K562 (cell line): Measurements from ENCODE around the gene CRTC3.

Experiments
- EZH2 ChIP-seq: IDR thresholded peaks from 2 replicates; pipeline ENCODE4 v1.6.1; 2012; ENCODE audit warnings: low read depth, mild to moderate bottlenecking, inconsistent platforms, low read length, borderline replicate concordance
- FOSL1 ChIP-seq: fragments of 200-800 bp; sonication (Bioruptor generic); conservative IDR thresholded peaks from 2 replicates; pipeline ENCODE4 v1.6.1; 2016; ENCODE audit warnings: missing genetic modification characterization, missing compliant biosample characterization
- NR2F6 ChIP-seq: fragments of 450-650 bp; formaldehyde crosslinking; IDR thresholded peaks from 2 replicates; pipeline ENCODE4 v1.4.0; 2020; ENCODE audit warnings: mild to moderate bottlenecking
- POLR2AphosphoS5 ChIP-seq: IDR thresholded peaks from 2 replicates; pipeline ENCODE4 v1.6.1; 2011; ENCODE audit warnings: mild to moderate bottlenecking, low read depth, low read length, moderate library complexity; ENCODE audit not compliant: control insufficient read depth, insufficient read depth
- PTRF ChIP-seq: fragments of 450-650 bp; IDR thresholded peaks from 2 replicates; pipeline ENCODE4 v1.6.1; 2016; ENCODE audit warnings: mild to moderate bottlenecking, missing genetic modification characterization, missing compliant biosample characterization
- RAD21 ChIP-seq, 2 experiments: fragments of 250-450 bp in 1 of 2; fragments of 450-650 bp in 1 of 2; sonication (Bioruptor Pico) in 1 of 2; formaldehyde crosslinking in 1 of 2; IDR thresholded peaks in 1 of 2; conservative IDR thresholded peaks in 1 of 2; 2 replicates each; pipeline versions ENCODE4 v1.4.0 to v1.8.0; 2020 to 2022; ENCODE audit warnings: mild to moderate bottlenecking in 2 of 2, moderate library complexity in 1 of 2
- TCF3 ChIP-seq: sonication (generic); formaldehyde crosslinking; IDR thresholded peaks from 2 replicates; pipeline ENCODE4 v1.4.0; 2020; ENCODE audit warnings: mild to moderate bottlenecking, missing genetic modification reagents
- ZBTB8A ChIP-seq: fragments of 450-650 bp; IDR thresholded peaks from 2 replicates; pipeline ENCODE4 v1.6.1; 2018; ENCODE audit warnings: mild to moderate bottlenecking, moderate library complexity; ENCODE audit not compliant: partially characterized antibody
- ZC3H4 ChIP-seq: sonication (generic); formaldehyde crosslinking; IDR thresholded peaks from 2 replicates; pipeline ENCODE4 v1.9.0; 2021; ENCODE audit warnings: missing genetic modification reagents, borderline replicate concordance
- ZNF217 ChIP-seq: sonication (generic); formaldehyde crosslinking; IDR thresholded peaks from 2 replicates; pipeline ENCODE4 v1.8.0; 2022; ENCODE audit warnings: mild to moderate bottlenecking, missing genetic modification reagents
- TF ChIP-seq, protein P1 (sequence below): conservative IDR thresholded peaks from 2 replicates; pipeline ENCODE4 v1.6.1; 2011; ENCODE audit warnings: low read depth, mild to moderate bottlenecking, low read length; ENCODE audit not compliant: control insufficient read depth
- TF ChIP-seq, protein P2 (sequence below): sonication (generic); formaldehyde crosslinking; IDR thresholded peaks from 2 replicates; pipeline ENCODE4 v1.8.1; 2023; ENCODE audit warnings: mild to moderate bottlenecking, missing genetic modification reagents
- TF ChIP-seq, protein P3 (sequence below), 3 experiments: IDR thresholded peaks in 2 of 3; conservative IDR thresholded peaks in 1 of 3; 2 replicates each; pipeline ENCODE4 v1.5.1; 2011 to 2012; ENCODE audit warnings: low read length in 3 of 3, mild to moderate bottlenecking in 3 of 3, control low read depth in 2 of 3, improper control_type of control experiment in 1 of 3, inconsistent platforms in 1 of 3, low read depth in 1 of 3, mixed read lengths in 1 of 3, moderate library complexity in 1 of 3; ENCODE audit not compliant: insufficient read depth in 2 of 3

DNA sequence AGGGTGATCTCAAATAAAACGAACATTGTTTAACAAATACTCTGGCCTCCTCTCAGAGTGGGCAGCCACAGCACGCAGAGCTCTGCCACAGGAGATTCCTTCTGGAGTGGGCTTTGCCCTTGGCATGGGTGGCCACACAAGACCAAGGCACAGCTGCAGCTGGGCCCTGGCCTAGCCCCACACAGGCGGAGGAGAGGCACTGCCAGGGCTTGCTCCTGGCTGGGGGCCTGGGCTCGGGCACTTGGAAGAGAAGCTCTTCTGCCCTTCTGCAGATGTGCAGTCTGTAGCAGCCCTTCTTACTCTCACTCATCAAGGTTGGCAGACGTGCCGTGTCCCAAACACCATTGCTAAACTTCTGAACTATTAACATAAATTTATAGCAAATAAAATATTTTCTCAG lies 67.2 kb downstream of the CRTC3 start:
- TF ChIP-seq, protein P1, sequence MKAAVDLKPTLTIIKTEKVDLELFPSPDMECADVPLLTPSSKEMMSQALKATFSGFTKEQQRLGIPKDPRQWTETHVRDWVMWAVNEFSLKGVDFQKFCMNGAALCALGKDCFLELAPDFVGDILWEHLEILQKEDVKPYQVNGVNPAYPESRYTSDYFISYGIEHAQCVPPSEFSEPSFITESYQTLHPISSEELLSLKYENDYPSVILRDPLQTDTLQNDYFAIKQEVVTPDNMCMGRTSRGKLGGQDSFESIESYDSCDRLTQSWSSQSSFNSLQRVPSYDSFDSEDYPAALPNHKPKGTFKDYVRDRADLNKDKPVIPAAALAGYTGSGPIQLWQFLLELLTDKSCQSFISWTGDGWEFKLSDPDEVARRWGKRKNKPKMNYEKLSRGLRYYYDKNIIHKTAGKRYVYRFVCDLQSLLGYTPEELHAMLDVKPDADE = no peak
- TF ChIP-seq EZH2 = no peak
- TF ChIP-seq TCF3 (CRISPR knock-in tag) = no peak
- TF ChIP-seq ZC3H4 (CRISPR knock-in tag) = no peak
- TF ChIP-seq, protein P2, sequence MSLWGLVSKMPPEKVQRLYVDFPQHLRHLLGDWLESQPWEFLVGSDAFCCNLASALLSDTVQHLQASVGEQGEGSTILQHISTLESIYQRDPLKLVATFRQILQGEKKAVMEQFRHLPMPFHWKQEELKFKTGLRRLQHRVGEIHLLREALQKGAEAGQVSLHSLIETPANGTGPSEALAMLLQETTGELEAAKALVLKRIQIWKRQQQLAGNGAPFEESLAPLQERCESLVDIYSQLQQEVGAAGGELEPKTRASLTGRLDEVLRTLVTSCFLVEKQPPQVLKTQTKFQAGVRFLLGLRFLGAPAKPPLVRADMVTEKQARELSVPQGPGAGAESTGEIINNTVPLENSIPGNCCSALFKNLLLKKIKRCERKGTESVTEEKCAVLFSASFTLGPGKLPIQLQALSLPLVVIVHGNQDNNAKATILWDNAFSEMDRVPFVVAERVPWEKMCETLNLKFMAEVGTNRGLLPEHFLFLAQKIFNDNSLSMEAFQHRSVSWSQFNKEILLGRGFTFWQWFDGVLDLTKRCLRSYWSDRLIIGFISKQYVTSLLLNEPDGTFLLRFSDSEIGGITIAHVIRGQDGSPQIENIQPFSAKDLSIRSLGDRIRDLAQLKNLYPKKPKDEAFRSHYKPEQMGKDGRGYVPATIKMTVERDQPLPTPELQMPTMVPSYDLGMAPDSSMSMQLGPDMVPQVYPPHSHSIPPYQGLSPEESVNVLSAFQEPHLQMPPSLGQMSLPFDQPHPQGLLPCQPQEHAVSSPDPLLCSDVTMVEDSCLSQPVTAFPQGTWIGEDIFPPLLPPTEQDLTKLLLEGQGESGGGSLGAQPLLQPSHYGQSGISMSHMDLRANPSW = no peak
- TF ChIP-seq RAD21 (CRISPR knock-in tag; conservative IDR thresholded peaks at IDR 0.05 in 1 of 2, IDR thresholded peaks at IDR 0.05 in 1 of 2) = no peak
- TF ChIP-seq FOSL1 (tag) = no peak
- no peak for TF ChIP-seq POLR2AphosphoS5
- TF ChIP-seq ZNF217 (CRISPR knock-in tag) = no peak
- TF ChIP-seq, protein P3, sequence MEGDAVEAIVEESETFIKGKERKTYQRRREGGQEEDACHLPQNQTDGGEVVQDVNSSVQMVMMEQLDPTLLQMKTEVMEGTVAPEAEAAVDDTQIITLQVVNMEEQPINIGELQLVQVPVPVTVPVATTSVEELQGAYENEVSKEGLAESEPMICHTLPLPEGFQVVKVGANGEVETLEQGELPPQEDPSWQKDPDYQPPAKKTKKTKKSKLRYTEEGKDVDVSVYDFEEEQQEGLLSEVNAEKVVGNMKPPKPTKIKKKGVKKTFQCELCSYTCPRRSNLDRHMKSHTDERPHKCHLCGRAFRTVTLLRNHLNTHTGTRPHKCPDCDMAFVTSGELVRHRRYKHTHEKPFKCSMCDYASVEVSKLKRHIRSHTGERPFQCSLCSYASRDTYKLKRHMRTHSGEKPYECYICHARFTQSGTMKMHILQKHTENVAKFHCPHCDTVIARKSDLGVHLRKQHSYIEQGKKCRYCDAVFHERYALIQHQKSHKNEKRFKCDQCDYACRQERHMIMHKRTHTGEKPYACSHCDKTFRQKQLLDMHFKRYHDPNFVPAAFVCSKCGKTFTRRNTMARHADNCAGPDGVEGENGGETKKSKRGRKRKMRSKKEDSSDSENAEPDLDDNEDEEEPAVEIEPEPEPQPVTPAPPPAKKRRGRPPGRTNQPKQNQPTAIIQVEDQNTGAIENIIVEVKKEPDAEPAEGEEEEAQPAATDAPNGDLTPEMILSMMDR (IDR thresholded peaks at IDR 0.05 in 2 of 3, conservative IDR thresholded peaks at IDR 0.05 in 1 of 3; ENCODE audit: insufficient read depth in 2 of 3, low read depth in 1 of 3, low read length in 3 of 3) = no peak
- TF ChIP-seq PTRF (tag) = no peak
- no peak for TF ChIP-seq ZBTB8A
- TF ChIP-seq NR2F6 = no peak
